Left cardiac atrium (tissue), 2 donors: ENCODE data around the gene RPL38. TPM values are rescaled to one million over a fixed set of nuclear protein-coding genes. Genes with fewer than 3 reads are reported as not detected.

ENCODE experiments used
- total RNA-seq, 2 donors: library from RNA; stranded (reverse); fragmentation: NEBNext Ultra II Directional; extraction: Animal tissue kit (Norgen Biotek cat#: 25700); gene quantifications; one replicate each; pipeline ENCODE4 v1.2.1, GENCODE V29; 2021
- donor health status: DM: no; HTN: yes; CAD: no; lungs with severe emphysema.
- donor health status: DM: yes; HTN: yes; CAD: no.

The RPL38 gene
- total RNA-seq, 2 donors from 2014 or later, result 657 to 709 TPM

Other genes starting within 250 kb of the RPL38 start
- gene TTYH2, start 9.9 kb downstream of the RPL38 start, total RNA-seq, result 10 to 100 TPM; 15.6 to 23.3 TPM
- not detected for gene DNAI2, start 70.6 kb downstream of the RPL38 start, total RNA-seq
- 1 to 10 TPM in 1 of 2 donors, under 1 TPM in 1; 0.62 to 1.6 TPM for gene KIF19, start 122.5 kb downstream of the RPL38 start, total RNA-seq
- not detected for gene BTBD17, start 158.2 kb downstream of the RPL38 start, total RNA-seq
- gene GPR142, start 163.8 kb downstream of the RPL38 start, total RNA-seq, result under 1 TPM in 1 of 2 donors, not detected in 1; 0.15 TPM
- gene GPRC5C, start 228.4 kb downstream of the RPL38 start, total RNA-seq, result 10 to 100 TPM; 24.2 to 25.9 TPM